OCI-LY1 (cell line): ENCODE data around the gene ZFP36L2.

ENCODE experiments used
- EZH2 ChIP-seq: fragments of 200-600 bp; sonication (generic), shearing (Covaris generic); IDR thresholded peaks from 2 replicates; pipeline ENCODE4 v1.8.0; 2017; ENCODE audit warnings: borderline replicate concordance, mixed run types, mild to moderate bottlenecking, antibody characterized with exemption, low read length, moderate library complexity, mixed read lengths
- TF ChIP-seq, protein P1 (sequence below): fragments of 200-600 bp; sonication (generic), shearing (Covaris generic); IDR thresholded peaks from 2 replicates; pipeline ENCODE4 v1.5.1; 2017; ENCODE audit warnings: mild to moderate bottlenecking, antibody characterized with exemption, low read length, moderate library complexity, mixed read lengths

- TF ChIP-seq EZH2, result no peak
- TF ChIP-seq, protein P1, sequence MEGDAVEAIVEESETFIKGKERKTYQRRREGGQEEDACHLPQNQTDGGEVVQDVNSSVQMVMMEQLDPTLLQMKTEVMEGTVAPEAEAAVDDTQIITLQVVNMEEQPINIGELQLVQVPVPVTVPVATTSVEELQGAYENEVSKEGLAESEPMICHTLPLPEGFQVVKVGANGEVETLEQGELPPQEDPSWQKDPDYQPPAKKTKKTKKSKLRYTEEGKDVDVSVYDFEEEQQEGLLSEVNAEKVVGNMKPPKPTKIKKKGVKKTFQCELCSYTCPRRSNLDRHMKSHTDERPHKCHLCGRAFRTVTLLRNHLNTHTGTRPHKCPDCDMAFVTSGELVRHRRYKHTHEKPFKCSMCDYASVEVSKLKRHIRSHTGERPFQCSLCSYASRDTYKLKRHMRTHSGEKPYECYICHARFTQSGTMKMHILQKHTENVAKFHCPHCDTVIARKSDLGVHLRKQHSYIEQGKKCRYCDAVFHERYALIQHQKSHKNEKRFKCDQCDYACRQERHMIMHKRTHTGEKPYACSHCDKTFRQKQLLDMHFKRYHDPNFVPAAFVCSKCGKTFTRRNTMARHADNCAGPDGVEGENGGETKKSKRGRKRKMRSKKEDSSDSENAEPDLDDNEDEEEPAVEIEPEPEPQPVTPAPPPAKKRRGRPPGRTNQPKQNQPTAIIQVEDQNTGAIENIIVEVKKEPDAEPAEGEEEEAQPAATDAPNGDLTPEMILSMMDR, result no peak
Observed at GRCh38 chr2:43185146-43185545, 41.3 kb downstream of the ZFP36L2 start.
